ENCODE data around the gene UGT1A10.

UGT1A10 gene

GRCh38 chr2:233668605-233669260, 32.5 kb downstream of the UGT1A10 start:
- H3K4me1 ChIP-seq (ENCODE audit: insufficient read depth, low read length) = no peaks in the 10 kb centered on the region
- ATAC-seq (ENCODE audit: insufficient read depth, low read depth) = no peak
- H4K20me1 ChIP-seq (ENCODE audit: insufficient read depth, low read length) = no peaks in the 10 kb centered on the region
- H3K9ac ChIP-seq (ENCODE audit: low read depth, low read length) = no peak overlapping the region
- no peak for DNase-seq
- no peaks in the 10 kb centered on the region for H3K79me2 ChIP-seq (ENCODE audit: insufficient read depth, low read length)
- no peak overlapping the region for H3K27ac ChIP-seq (ENCODE audit: low read length)
- H3K4me2 ChIP-seq (ENCODE audit: insufficient read depth, low read length) = no peak overlapping the region
- no peak overlapping the region for H2AFZ ChIP-seq (ENCODE audit: low read depth, low read length)
- H3K9me3 ChIP-seq (ENCODE audit: insufficient read depth, low read length, severe bottlenecking) = no peaks in the 10 kb centered on the region
- TF ChIP-seq CTCF (IDR thresholded peaks at IDR 0.05; ENCODE audit: borderline replicate concordance, extremely low read depth, low read length, poor library complexity, severe bottlenecking) (no peak), EZH2 (IDR thresholded peaks at IDR 0.05; ENCODE audit: borderline replicate concordance, low read depth, low read length, severe bottlenecking) (no peak)
- H3K36me3 ChIP-seq (ENCODE audit: insufficient read depth, low read length) = no peaks in the 10 kb centered on the region
- H3K27me3 ChIP-seq (ENCODE audit: insufficient read depth, low read length, poor library complexity) = peaks cover 6% of the 10 kb centered on the region
- no peak overlapping the region for H3K4me3 ChIP-seq (ENCODE audit: low read depth in 1 of 2, low read length in 2 of 2)

GRCh38 chr2:233671290-233672161, 35.3 kb downstream of the UGT1A10 start, which contains the start of gene UGT1A9:
Gene UGT1A9, plus strand, starts transcription at chr2:233671898. Its CDS starts 37 bp downstream, at chr2:233671935.
- no peaks in the 10 kb centered on the region for H3K36me3 ChIP-seq (ENCODE audit: insufficient read depth, low read length)
- no peak within 1 kb of the TSS for H3K4me2 ChIP-seq (ENCODE audit: insufficient read depth, low read length)
- no peak within 1 kb of the TSS for H3K27ac ChIP-seq (ENCODE audit: low read length)
- peaks cover 6% of the 10 kb centered on the region for H3K27me3 ChIP-seq (ENCODE audit: insufficient read depth, low read length, poor library complexity)
- H3K4me1 ChIP-seq (ENCODE audit: insufficient read depth, low read length) = no peaks in the 10 kb centered on the region
- no peak for DNase-seq
- no peak within 1 kb of the TSS for H3K4me3 ChIP-seq (ENCODE audit: low read depth in 1 of 2, low read length in 2 of 2)
- no peaks in the 10 kb centered on the region for H4K20me1 ChIP-seq (ENCODE audit: insufficient read depth, low read length)
- no peaks in the 10 kb centered on the region for H3K9me3 ChIP-seq (ENCODE audit: insufficient read depth, low read length, severe bottlenecking)
- TF ChIP-seq CTCF (IDR thresholded peaks at IDR 0.05; ENCODE audit: borderline replicate concordance, extremely low read depth, low read length, poor library complexity, severe bottlenecking) (no peak), EZH2 (IDR thresholded peaks at IDR 0.05; ENCODE audit: borderline replicate concordance, low read depth, low read length, severe bottlenecking) (no peak)
- H3K79me2 ChIP-seq (ENCODE audit: insufficient read depth, low read length) = no peaks in the 10 kb centered on the region
- H3K9ac ChIP-seq (ENCODE audit: low read depth, low read length) = no peak within 1 kb of the TSS
- no peak within 1 kb of the TSS for H2AFZ ChIP-seq (ENCODE audit: low read depth, low read length)
- ATAC-seq (ENCODE audit: insufficient read depth, low read depth) = no peak

- no peak overlapping the region for H3K9ac ChIP-seq (ENCODE audit: low read depth, low read length)
- H3K4me2 ChIP-seq (ENCODE audit: insufficient read depth, low read length) = no peak overlapping the region
- H2AFZ ChIP-seq (ENCODE audit: low read depth, low read length) = no peak overlapping the region
- no peak overlapping the region for H3K27ac ChIP-seq (ENCODE audit: low read length)
- no peak for ATAC-seq (ENCODE audit: insufficient read depth, low read depth)
- H3K79me2 ChIP-seq (ENCODE audit: insufficient read depth, low read length) = no peaks in the 10 kb centered on the region
- H3K27me3 ChIP-seq (ENCODE audit: insufficient read depth, low read length, poor library complexity) = peaks cover 6% of the 10 kb centered on the region
- no peak overlapping the region for H3K4me3 ChIP-seq (ENCODE audit: low read depth in 1 of 2, low read length in 2 of 2)
- DNase-seq = no peak
- H3K9me3 ChIP-seq (ENCODE audit: insufficient read depth, low read length, severe bottlenecking) = no peaks in the 10 kb centered on the region
- no peaks in the 10 kb centered on the region for H3K4me1 ChIP-seq (ENCODE audit: insufficient read depth, low read length)
- H3K36me3 ChIP-seq (ENCODE audit: insufficient read depth, low read length) = no peaks in the 10 kb centered on the region
- TF ChIP-seq CTCF (IDR thresholded peaks at IDR 0.05; ENCODE audit: borderline replicate concordance, extremely low read depth, low read length, poor library complexity, severe bottlenecking) = no peak
- no peak for TF ChIP-seq EZH2 (IDR thresholded peaks at IDR 0.05; ENCODE audit: borderline replicate concordance, low read depth, low read length, severe bottlenecking)
- no peaks in the 10 kb centered on the region for H4K20me1 ChIP-seq (ENCODE audit: insufficient read depth, low read length)
These were observed 36.6 kb downstream of the UGT1A10 start for GRCh38 chr2:233672886-233673285.
